ENCODE measurements around the gene SMYD3. TPM values are rescaled to one million over a fixed set of nuclear protein-coding genes. Genes with fewer than 3 reads are reported as not detected.

The SMYD3 gene
- total and polyA plus RNA-seq, 2 donors (not counting 1 experiment from before 2014, with no cell fraction given): 69.4 to 83.1 TPM

DNA sequence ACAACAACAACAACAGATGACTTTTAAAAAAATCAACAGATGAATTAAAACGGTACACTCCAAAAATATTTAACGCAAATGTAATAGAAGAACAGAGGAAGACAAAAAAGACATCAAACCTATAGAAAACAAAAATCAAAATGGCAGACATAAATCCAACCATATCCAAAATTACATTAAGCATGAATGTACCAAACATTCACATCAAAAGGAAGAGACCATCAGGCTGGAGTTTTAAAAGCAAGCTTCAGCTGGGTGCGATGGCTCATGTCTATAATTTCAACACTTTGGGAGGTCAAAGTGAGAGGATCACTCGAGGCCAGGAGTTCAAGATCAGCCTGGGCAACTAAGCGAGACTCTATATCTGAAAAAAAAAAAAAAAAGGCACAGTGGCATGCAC is 116.2 kb downstream of the SMYD3 start:
- no peak overlapping the region for H3K4me2 ChIP-seq (ENCODE audit: extremely low read depth, insufficient read depth, low read length)
- H3K4me3 ChIP-seq (replicated peaks in 1 of 4; ENCODE audit: control extremely low read depth in 1 of 4, insufficient read depth in 1 of 4, low read depth in 3 of 4, low read length in 4 of 4): no peak overlapping the region
- H4K20me1 ChIP-seq (ENCODE audit: control insufficient read depth, extremely low read depth, insufficient read depth, low read length): no peaks in the 10 kb centered on the region
- H3K36me3 ChIP-seq (ENCODE audit: control insufficient read depth, insufficient read depth, low read length): no peaks in the 10 kb centered on the region
- H3K4me1 ChIP-seq (ENCODE audit: control insufficient read depth, extremely low read depth, insufficient read depth, low read length): no peaks in the 10 kb centered on the region
- no peak overlapping the region for H2AFZ ChIP-seq (ENCODE audit: low read length)
- no peak for TF ChIP-seq EZH2 (IDR thresholded peaks at IDR 0.05; ENCODE audit: low read length, missing control alignments)
- TF ChIP-seq, protein P1, sequence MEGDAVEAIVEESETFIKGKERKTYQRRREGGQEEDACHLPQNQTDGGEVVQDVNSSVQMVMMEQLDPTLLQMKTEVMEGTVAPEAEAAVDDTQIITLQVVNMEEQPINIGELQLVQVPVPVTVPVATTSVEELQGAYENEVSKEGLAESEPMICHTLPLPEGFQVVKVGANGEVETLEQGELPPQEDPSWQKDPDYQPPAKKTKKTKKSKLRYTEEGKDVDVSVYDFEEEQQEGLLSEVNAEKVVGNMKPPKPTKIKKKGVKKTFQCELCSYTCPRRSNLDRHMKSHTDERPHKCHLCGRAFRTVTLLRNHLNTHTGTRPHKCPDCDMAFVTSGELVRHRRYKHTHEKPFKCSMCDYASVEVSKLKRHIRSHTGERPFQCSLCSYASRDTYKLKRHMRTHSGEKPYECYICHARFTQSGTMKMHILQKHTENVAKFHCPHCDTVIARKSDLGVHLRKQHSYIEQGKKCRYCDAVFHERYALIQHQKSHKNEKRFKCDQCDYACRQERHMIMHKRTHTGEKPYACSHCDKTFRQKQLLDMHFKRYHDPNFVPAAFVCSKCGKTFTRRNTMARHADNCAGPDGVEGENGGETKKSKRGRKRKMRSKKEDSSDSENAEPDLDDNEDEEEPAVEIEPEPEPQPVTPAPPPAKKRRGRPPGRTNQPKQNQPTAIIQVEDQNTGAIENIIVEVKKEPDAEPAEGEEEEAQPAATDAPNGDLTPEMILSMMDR (conservative IDR thresholded peaks at IDR 0.05 in 1 of 2, IDR thresholded peaks at IDR 0.05 in 1 of 2; ENCODE audit: low read depth in 1 of 2, low read length in 2 of 2): no peak
- H3K27ac ChIP-seq (ENCODE audit: insufficient read depth, low read length): no peak overlapping the region
- no peak for DNase-seq (ENCODE audit: low read depth in 2 of 2)
- H3K9ac ChIP-seq (ENCODE audit: insufficient read depth, low read length): no peak overlapping the region
- no peaks in the 10 kb centered on the region for H3K27me3 ChIP-seq (ENCODE audit: control insufficient read depth, insufficient read depth, low read length)
- no peaks in the 10 kb centered on the region for H3K9me3 ChIP-seq (ENCODE audit: control insufficient read depth, insufficient read depth, low read depth, low read length)
- no peaks in the 10 kb centered on the region for H3K79me2 ChIP-seq (ENCODE audit: control insufficient read depth, insufficient read depth, low read length)

DNA sequence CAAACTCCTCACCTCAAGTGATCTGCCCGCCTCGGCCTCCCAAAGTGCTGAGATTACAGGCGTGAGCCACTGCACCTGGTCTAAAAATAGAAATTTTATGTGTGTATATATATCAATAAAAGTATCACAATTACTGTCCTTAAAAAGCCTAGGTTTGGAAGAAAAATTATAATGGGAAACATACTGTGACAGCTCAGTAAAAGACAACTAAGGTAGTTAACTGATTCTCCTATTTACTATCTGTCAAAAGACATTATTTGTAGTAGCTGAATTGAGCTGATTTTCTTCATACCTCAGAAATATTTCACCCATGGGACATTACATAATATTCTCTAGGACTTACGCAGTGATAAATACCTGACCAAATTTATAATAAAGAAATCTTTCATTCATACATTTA is 122.5 kb downstream of the SMYD3 start:
- TF ChIP-seq, protein P1 (conservative IDR thresholded peaks at IDR 0.05 in 1 of 2, IDR thresholded peaks at IDR 0.05 in 1 of 2; ENCODE audit: low read depth in 1 of 2, low read length in 2 of 2): no peak
- TF ChIP-seq EZH2 (IDR thresholded peaks at IDR 0.05; ENCODE audit: low read length, missing control alignments): no peak
- Histone ChIP-seq H3K79me2 (ENCODE audit: control insufficient read depth, insufficient read depth, low read length) (no peaks in the 10 kb centered on the region), H4K20me1 (ENCODE audit: control insufficient read depth, extremely low read depth, insufficient read depth, low read length) (no peaks in the 10 kb centered on the region), H3K9ac (ENCODE audit: insufficient read depth, low read length) (no peak overlapping the region), H3K27ac (ENCODE audit: insufficient read depth, low read length) (no peak overlapping the region), H3K27me3 (ENCODE audit: control insufficient read depth, insufficient read depth, low read length) (no peaks in the 10 kb centered on the region), H2AFZ (ENCODE audit: low read length) (no peak overlapping the region), H3K4me1 (ENCODE audit: control insufficient read depth, extremely low read depth, insufficient read depth, low read length) (no peaks in the 10 kb centered on the region), H3K9me3 (ENCODE audit: control insufficient read depth, insufficient read depth, low read depth, low read length) (no peaks in the 10 kb centered on the region), H3K36me3 (ENCODE audit: control insufficient read depth, insufficient read depth, low read length) (no peaks in the 10 kb centered on the region), H3K4me2 (ENCODE audit: extremely low read depth, insufficient read depth, low read length) (no peak overlapping the region), H3K4me3 (replicated peaks in 1 of 4; ENCODE audit: control extremely low read depth in 1 of 4, insufficient read depth in 1 of 4, low read depth in 3 of 4, low read length in 4 of 4) (no peak overlapping the region)
- no peak for DNase-seq (ENCODE audit: low read depth in 2 of 2)

DNA sequence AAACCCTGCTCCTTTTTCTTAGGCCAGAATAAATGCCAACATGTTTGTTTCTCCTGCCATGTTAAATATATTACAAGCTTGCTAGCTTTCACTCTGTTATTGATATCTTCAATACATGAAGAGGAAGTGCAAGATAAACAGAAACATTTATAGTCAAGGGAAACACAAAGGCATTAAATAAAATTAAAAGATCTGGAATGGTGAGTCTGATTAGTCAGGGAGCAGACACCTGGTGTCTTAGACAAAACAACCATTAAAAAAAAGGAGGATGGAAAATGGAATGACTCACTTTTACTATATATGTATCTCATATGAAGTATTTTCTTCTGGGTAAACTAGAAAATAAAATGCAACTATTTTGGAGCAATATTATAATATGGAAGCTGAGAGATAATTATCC is 123.3 kb downstream of the SMYD3 start:
- Histone ChIP-seq H3K4me3 (replicated peaks in 1 of 4; ENCODE audit: control extremely low read depth in 1 of 4, insufficient read depth in 1 of 4, low read depth in 3 of 4, low read length in 4 of 4) (no peak overlapping the region), H3K9ac (ENCODE audit: insufficient read depth, low read length) (no peak overlapping the region), H3K4me1 (ENCODE audit: control insufficient read depth, extremely low read depth, insufficient read depth, low read length) (no peaks in the 10 kb centered on the region), H3K27me3 (ENCODE audit: control insufficient read depth, insufficient read depth, low read length) (no peaks in the 10 kb centered on the region), H3K79me2 (ENCODE audit: control insufficient read depth, insufficient read depth, low read length) (no peaks in the 10 kb centered on the region), H3K4me2 (ENCODE audit: extremely low read depth, insufficient read depth, low read length) (no peak overlapping the region), H2AFZ (ENCODE audit: low read length) (no peak overlapping the region), H3K27ac (ENCODE audit: insufficient read depth, low read length) (no peak overlapping the region), H3K36me3 (ENCODE audit: control insufficient read depth, insufficient read depth, low read length) (no peaks in the 10 kb centered on the region), H3K9me3 (ENCODE audit: control insufficient read depth, insufficient read depth, low read depth, low read length) (no peaks in the 10 kb centered on the region), H4K20me1 (ENCODE audit: control insufficient read depth, extremely low read depth, insufficient read depth, low read length) (no peaks in the 10 kb centered on the region)
- DNase-seq (ENCODE audit: low read depth in 2 of 2): peak in 1 of 2 donors; percentile 13
- no peak for TF ChIP-seq EZH2 (IDR thresholded peaks at IDR 0.05; ENCODE audit: low read length, missing control alignments)
- TF ChIP-seq, protein P1 (conservative IDR thresholded peaks at IDR 0.05 in 1 of 2, IDR thresholded peaks at IDR 0.05 in 1 of 2; ENCODE audit: low read depth in 1 of 2, low read length in 2 of 2): no peak
